ENCODE measurements around the gene CPN1. TPM values are rescaled to one million over a fixed set of nuclear protein-coding genes. Genes with fewer than 3 reads are reported as not detected.

Gene CPN1
- total RNA-seq, result not detected in 2 replicates

GRCh38 chr10:100081075-100082001 lies at the start of gene CPN1:
Gene CPN1 (minus strand): TSS chr10:100081869. CDS start chr10:100081625, 244 bp downstream.

DNA sequence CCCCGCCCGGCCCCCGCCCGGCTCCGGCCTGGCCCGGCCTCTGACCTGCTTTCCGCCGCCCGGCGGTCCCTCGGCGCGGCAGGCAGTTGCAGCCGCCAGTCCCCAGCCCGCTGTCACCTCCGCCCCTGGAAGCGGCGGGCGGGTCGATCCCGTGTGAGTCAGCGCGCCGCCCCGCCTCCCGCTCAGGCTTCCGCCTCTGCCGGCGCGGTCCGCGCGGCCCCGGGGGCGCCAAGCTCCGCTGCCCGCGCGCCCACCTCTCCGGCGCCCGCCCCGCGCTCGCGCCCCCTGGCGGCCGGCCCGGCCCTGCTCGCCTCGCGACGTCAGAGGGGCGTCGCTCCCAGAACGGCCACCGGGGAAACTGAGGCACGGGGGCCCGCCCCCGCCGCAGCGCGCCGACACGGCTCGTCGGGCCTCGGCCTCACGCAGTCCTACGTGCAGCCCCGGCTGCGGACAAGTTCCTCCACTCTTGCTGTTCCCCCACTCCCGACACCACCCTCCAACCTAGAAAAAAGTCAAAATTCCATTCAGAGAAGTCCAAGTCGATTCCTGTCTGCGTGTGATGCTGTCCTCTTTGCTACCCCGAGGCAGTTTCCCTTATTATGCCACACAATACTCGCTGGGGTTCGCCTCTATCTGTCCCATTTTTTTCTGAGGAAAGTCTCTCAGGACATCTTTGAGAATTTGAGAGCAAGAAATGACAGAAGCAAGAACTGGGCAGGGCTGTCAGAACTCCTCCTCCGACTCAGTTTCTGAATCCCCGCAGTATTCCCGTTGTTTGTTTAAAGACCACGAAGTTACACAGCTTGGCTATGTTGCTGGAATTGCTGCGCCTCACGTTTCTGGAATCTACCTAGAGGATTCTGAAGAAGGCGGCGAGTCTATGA lies 71.6 kb downstream of the CPN1 start, which contains the start of gene DNMBP:
Gene DNMBP, minus strand, starts transcription at position 155 of the 884 bp plus-strand sequence. CDS start 37,823 bp downstream, outside the sequence.

Other genes with a start within 250 kb of the CPN1 start
- 13.1 and 39.2 TPM in 2 replicates for gene DNMBP, start 71.9 kb downstream of the CPN1 start, total RNA-seq
- gene ERLIN1, start 104.2 kb upstream of the CPN1 start, total RNA-seq, result 20.7 and 41.7 TPM in 2 replicates
- 14.7 and 32.3 TPM in 2 replicates for gene CHUK, start 147.7 kb upstream of the CPN1 start, total RNA-seq
- 23.2 and 24.9 TPM in 2 replicates for gene CWF19L1, start 185.8 kb upstream of the CPN1 start, total RNA-seq
- gene BLOC1S2, start 204.8 kb upstream of the CPN1 start, total RNA-seq, result 29.5 and 41.7 TPM in 2 replicates
- gene PKD2L1, start 248.4 kb upstream of the CPN1 start, total RNA-seq, result not detected in 2 replicates

Measured in bladder microvascular endothelial cell (primary cell).